Fibroblast of skin of abdomen (primary cell): ENCODE data around the gene TFEB.

Experiments
- DNase-seq: peaks from one replicate; pipeline ENCODE4 v3.0.0-alpha.2; 2013

TFEB gene

DNA sequence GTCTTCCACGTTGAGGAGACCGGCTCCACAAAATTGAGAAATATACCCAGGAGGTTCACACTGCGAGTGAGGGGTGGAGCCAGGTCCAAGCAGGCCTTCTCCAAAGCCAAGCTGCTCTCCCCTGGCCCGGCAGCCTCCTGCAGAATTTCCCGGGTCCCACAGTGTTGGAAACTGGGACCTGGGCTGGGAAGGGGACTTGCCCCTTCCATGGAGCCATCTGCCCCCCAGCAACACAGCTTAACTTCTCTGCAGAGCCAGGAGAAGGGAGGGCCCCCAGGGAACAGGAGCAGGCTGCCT, 61.8 kb downstream of the TFEB start:
- DNase-seq = no peak

DNA sequence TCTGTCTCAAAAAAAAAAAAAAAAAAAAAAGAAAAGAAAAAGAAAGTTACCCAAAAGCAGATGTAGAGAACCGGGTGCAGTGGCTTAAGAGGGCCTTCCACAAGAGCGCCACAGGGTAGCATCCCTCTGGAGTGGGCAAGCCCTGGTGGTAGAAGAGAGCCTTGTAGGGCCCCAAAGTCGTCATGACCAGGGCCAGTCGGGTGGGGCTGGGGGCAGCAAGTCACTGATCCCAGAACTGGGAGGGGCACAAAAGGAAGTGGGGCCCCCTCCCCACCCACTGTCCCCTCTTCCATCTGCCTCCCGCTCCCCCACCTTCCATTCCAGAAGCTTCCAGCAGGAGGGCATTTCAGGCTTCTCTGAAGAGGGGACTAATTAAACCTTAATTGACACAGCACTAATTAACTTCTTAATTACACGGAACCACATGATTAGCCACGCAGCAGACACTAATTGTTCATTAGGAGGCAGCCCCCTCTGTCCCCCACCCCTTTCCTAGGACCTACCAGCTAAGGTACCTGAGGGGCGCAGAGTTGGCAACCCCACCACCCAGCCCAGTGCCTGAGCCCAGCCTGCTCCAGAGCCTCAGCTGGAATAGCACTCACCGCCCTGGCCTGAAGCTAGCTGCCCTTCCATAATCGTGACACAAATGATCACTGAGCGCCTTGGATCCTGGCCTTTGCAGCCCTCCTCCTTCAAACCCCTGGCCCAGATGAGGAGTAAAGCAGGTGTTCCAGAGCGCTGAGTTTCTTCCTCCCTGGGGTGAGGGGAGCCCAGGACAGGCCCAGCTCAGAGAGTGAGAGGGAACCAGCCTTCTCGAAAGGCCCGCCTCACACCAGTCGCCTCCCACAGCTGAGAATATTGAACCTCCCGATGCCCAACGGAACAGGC, 62.3 kb downstream of the TFEB start:
- no peak for DNase-seq

- DNase-seq = no peak
These were observed 63.4 kb downstream of the TFEB start for GRCh38 chr6:41672016-41672415.

DNA sequence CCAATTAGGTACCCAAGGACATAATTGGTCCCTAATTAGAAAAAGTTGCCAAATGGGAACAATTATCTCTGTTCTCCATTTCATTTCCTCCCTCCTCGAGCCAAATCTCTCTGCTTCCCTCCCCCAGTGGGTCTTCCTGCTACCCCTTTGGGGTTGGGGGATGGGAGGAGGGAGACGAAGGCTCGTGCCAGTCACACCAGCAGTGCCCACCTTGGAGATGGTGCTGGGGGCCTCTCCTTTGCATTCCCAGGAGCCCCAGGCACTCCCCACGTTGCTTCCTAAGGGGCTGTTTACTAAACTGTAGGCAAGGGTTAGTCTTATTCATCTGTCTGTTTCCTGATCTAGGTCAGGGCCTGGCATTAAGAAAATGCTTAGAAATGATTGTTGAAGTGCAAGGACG, 64.0 kb downstream of the TFEB start:
- DNase-seq = no peak

DNA sequence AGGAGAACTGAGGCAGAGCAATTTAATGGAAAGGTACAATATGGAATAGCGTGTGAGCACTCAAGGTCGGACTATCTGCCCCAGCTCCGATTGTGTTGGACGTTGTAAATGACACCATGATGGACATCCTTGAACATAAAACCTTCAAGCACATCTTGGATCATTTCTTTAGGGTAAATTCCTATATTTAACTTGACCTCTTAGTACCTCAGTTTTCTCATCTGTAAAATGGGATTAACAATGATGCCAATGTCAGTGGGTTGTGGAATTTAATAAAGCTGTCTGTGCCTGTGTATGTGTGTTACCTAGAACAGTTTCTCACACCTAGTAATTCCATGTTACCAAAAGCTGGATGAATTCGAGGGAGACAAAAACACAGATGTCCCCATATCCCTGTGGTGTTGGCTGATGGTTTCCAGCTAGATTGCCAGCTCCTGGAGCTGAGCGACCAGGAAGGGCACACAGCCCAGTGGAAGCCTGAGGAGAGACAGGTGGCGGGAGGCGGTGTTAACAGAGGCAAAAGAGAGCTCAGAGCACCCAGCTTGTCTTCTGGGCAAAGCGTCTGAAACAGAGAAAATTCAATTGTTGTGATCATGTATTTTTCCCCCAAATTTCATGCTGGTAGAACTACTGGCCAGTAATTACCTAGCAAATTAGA, 64.6 kb downstream of the TFEB start:
- DNase-seq = no peak

DNA sequence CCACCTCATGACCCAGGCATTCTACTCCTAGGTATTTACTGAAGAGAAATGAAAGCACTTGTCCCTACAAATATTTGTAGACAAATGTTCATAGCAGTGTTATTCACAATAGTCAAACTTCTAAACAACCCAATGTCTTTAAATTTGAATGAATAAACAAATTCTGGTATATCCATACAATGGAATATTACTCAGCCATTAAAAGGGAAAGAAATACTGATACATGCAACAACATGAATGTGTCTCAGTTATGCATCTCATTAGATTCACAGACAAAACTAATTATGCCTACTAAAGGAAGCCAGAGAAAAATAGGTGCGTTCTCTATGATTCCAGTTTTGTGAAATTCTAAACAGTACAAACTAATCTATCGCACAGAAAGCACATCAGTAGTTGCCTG, 66.4 kb downstream of the TFEB start:
- DNase-seq = no peak

DNA sequence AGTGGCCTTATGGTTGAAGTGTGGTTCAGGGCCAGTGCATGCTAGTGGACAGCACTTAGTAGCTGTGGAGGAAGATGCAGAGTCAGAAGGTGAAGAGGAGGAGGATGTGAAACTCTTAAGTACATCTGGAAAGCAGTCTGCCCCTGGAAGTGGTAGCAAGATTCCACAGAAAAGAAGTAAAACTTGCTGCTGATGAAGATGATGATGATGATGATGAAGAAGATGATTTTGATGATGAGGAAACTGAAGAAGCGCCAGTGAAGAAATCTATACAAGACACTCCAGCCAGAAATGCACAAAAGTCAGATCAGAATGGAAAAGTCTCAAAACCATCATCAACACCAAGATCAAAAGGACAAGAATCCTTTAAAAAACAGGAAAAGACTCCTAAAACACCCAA, 68.2 kb downstream of the TFEB start:
- no peak for DNase-seq

GRCh38 chr6:41664271-41664670, 71.1 kb downstream of the TFEB start:
- DNase-seq = no peak

DNA sequence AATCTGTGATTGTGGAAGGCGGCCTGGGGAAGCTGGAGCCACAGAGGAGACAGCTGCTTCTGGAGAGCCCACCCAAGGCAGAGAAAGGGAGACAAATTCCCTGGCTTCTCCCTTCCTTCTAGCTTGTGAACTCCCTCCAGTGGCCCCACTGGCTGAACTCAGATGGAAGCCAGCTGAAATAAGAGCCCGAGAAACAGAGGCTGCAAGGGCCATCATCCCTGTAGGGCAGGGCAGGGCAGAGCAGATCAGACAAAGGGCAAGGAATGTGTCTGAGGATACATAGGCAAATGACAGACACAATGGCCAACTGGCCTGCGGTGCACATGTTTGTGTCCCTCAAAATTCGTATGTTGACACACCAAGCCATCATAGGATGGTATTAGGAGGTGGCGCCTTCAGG, 71.8 kb downstream of the TFEB start:
- no peak for DNase-seq

GRCh38 chr6:41659935-41660334, 75.5 kb downstream of the TFEB start:
- DNase-seq = no peak

DNA sequence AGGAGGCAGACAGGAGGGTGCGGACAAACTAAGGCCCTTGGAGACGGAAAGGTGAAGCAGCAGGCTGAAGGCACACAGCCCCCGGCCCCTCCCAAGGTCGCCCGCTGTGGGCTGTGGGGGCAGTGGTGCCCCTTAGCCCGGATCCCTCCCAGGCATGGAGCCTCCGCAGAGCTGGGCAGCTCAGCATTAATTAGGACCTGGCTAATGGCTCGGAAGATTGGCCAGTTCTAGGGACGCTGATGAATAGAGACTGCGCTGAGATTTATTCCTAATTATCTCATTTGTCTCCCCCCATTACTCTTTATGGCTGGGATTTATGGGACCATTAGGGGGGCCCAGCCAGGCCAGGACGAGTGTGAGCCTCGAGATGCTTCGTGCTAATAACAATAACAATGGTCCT, 76.8 kb downstream of the TFEB start:
- no peak for DNase-seq

- no peak for DNase-seq
These were observed 78.0 kb downstream of the TFEB start for GRCh38 chr6:41657131-41658094.

GRCh38 chr6:41656002-41656691, 79.3 kb downstream of the TFEB start:
- DNase-seq = peak; percentile 69

GRCh38 chr6:41655646-41656001, 79.8 kb downstream of the TFEB start:
- no peak for DNase-seq

GRCh38 chr6:41655176-41655575, 80.2 kb downstream of the TFEB start:
- DNase-seq = no peak

DNA sequence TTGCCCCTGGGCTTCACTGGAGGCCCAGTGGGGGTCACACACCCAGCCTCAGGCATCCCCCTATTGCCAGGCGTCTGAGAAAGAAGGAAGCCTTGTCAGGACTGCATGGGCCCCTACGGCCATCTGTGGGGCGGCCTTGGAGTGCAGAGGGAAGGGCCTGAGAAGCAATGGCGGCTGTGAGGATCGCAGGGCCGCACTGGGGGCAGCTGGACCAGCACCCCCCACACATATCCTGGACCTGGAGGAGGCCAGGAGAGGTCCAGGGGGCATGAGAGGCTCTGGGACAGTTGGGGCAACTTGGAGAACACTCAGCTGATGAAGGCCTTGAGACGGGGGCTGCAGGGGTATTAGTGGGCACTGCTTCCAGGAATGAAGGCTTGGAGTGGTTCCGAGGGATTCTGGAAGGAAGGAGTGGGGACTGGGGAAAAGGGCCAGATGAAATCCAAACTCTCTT, 80.7 kb downstream of the TFEB start:
- no peak for DNase-seq

GRCh38 chr6:41654151-41654697, 81.2 kb downstream of the TFEB start:
- DNase-seq = peak; percentile 48

DNA sequence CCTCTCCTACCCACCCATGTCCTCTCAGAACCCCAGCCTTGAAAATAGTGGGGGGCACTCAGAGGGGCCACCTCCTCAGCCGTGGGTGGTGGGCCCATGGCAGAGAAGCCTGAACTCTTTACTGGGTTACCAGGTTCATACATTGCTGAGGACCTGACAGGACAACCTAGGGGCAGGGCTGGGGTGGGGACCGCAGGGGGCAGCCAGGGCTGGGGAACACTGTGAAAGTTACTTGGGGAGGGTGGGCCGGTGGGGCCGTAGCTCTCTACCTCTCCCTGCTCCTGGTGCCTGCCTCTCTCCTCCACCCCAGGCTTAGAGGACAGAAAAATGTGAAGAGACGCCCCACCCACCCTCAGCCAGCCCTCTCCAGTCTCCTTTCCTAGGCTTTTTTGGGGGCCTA, 81.7 kb downstream of the TFEB start:
- DNase-seq = no peak

DNA sequence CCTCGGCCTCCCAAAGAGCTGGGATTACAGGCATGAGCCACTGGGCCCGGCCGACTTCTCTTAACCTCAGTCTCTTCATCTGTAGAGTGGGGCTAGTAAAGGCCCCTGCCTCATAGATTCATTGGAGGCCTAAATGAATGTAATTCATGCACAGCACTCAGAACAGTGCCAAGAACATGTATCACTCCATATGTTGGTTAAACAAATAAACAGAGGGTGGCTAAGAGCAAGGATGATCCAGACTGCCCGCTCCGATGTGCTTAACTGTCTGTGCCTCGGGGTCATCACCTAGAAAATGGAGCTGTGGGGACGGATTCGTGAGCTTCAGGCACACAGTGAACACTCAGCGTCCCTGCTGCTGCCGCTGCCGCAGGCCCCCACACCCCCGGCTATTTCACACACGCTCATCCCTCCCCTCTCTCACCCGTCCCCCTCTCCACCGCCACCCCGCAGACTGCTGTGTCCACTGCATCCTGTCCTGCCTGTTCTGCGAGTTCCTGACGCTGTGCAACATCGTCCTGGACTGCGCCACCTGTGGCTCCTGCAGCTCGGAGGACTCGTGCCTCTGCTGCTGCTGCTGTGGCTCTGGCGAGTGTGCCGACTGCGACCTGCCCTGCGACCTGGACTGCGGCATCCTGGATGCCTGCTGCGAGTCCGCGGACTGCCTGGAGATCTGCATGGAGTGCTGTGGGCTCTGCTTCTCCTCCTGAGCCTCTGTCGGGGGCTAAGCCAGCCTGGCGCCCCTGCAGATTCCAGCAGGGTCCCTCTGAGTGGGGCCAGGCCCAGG, 82.3 kb downstream of the TFEB start:
- DNase-seq = no peak

DNA sequence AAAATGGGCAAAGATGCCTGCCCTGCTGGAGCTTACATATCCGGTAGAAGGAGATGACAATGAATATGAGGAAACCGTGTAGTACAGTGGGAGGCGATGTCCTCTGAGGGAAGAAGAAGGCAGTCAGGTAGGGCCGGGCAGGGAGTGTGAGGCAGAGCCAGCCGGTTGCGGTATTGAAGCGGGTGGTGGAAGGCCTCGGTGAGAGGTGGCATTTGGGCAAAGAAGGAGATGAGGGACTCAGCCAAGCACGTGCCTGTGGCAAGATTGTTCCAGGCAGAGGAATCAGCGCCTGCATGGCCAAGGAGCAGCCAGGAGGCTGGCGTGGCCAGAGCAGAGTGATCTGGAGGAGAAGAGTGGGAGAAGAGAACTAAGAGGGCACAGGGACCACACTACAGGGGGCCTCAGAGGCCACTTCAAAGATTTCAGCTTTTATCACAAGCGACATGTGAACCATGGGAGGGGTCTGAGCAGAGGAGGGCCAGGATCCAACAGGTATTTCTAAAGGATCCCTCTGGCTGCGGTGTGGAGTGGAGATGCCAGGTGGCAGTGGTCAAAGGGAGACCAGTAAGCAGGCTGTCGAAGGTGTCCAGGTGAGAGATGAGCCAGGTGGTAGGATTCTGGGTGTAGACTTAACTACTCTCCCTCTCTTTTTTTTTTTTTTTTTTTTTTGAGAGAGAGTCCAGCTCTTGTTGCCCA, 83.3 kb downstream of the TFEB start:
- no peak for DNase-seq
